GM18508 (cell line): ENCODE results near the gene MEST.
"Not testable (repeated sequence)": the region's sequence is repeated elsewhere in the genome, so short reads cannot be mapped to it uniquely, and the experiment has no call there.

Experiments
- ATAC-seq: cut with Tn5 transposase; IDR thresholded peaks from one replicate; pipeline ENCODE4 v1.9.1; 2021; ENCODE audit warnings: moderate number of reproducible peaks; ENCODE audit not compliant: insufficient read depth, unreplicated experiment

MEST gene

GRCh38 chr7:130515315-130516040, 23.6 kb downstream of the MEST start:
- no peak for ATAC-seq

- ATAC-seq = no peak
Observed at GRCh38 chr7:130521258-130521951, 29.5 kb downstream of the MEST start.

- not testable (repeated sequence) for ATAC-seq
Observed at GRCh38 chr7:130523519-130524125, 31.7 kb downstream of the MEST start.

DNA sequence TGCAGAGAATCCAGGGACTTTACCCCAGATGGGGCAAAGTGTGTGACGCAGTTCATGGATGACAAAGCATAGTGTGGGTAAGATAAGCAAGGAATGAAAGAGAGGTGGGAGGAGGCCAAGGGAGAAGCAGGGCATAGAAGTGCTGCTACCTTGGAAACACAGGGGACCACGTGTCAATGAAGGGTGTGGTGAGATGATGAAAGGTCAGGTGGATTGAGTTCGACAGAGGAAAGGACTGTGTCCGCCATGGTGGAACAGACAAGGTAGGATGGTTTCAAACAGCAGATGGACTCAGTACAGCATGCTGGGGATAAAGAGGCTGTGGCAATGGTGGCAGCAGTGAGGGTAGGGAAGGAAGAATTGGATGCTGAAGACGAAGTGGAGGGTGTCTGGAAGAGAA, 32.7 kb downstream of the MEST start:
- ATAC-seq = no peak

GRCh38 chr7:130527752-130528355, 36.0 kb downstream of the MEST start:
- ATAC-seq = not testable (repeated sequence)

- no peak for ATAC-seq
Observed at GRCh38 chr7:130529417-130529816, 37.5 kb downstream of the MEST start.

DNA sequence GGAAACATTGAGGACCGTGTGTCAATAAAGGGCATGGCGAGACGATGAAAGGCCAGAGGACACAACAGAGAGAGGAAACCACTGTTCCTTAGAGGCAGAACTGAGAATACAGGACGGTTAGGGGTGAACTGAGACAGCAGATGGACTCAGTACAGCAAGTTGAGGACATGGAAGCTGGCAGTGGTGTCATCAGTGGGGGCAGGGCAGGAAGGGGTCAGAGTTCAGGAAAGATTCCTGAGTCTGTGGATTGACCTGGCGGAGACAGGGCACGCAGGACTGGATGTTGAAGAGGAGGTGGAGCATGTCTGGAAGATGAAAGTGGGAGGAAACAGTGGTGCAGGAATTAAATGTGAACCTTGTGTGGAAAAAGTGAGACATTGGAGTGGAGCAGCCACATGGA, 46.0 kb downstream of the MEST start:
- ATAC-seq = not testable (repeated sequence)

GRCh38 chr7:130541287-130541686, 49.4 kb downstream of the MEST start:
- not testable (repeated sequence) for ATAC-seq

- not testable (repeated sequence) for ATAC-seq
Observed at GRCh38 chr7:130542297-130542696, 50.4 kb downstream of the MEST start.

DNA sequence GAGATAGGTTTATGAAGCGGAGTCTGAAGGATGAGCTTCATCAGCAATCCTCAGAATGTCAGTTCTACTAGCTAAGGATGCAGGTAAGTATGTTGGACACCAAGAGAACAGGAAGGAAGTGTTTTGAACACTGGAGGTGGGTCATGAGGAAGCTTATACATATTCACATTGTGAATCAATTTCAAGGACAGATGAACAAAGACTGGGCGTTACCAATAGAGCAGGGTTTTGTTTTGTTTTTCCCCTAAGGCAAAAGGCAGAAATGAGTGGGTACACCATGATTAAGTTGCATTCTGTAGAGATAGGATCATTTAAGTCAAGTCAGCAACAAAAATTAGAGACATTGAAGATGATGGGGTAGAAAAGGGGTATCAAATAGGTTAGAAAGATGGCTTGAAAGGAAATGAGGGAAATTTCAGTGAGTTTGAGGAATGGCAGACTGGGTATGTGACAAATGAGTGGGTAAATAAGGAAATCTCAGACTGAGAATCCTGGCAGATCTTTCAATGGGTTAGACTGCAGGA, 51.7 kb downstream of the MEST start:
- ATAC-seq = no peak

DNA sequence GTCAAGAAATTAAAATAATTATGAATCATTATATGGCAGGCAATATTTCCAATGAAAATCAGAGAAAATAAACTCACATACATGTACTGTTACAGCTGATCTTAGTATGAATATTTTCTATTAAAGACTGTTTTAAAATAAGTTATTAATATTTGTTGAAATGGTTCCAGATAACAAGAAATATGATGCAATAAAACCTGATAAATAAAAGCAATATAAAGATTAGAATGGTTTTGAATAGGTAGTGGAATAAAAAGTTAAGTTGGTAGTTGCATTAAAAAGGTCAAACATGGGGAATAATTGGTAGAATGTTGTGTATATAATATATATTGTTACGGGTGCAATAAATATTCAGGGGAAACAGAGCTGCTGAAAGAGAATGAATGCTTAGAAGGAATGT, 52.5 kb downstream of the MEST start:
- no peak for ATAC-seq

DNA sequence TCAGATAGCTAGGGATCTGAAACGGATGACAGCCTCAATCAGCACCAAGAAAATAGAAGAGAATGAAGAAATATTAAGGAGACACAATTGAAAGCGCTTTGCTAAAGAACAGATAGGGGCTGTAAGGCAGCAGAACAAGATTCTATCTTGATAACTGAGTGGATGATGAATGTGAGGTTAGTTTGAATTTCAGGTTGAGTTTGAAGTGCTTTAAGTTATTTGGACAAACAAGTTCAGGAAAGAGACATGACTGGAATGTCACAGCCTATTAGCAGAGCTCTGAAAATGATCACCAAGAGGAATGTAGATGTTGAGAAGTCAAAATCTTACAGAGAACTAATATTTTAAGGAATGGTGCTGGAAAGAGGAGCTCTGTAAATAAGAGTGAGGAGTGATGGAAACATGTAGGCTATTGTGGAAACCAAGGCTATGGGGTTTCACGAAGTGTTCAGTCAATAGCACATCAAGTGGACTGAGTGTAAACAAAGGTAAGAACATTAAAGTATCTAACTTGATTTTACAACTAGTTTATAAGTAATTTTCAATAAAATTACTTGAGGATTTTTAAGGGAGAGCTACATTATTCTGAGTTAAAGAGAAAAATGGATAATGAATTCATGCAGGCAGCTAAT, 61.6 kb downstream of the MEST start:
- ATAC-seq = no peak

DNA sequence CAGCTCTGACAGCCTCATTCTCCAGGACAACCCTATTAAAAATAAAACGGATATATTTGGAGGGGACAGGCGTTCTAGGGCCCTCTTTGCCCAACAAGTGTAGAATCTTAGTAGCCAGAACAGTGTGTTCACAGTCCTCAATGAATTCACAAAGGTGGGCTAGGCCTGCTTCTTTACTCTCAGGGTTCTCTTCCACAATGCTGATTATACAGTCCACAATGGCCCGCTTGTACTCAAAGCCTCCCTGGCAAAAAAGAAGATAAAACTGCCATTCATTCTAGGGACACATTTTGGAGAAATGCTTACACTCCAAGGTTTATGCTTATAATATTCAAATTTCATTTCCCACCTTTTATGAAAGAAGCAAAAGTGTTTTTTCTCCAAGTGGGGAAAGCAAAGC, 62.6 kb downstream of the MEST start:
- ATAC-seq = no peak
